SKM-1 treated with dmso at 0.1 percent for 144 hours (cell line): ENCODE data around the gene USP47.

Experiments
- DNase-seq: peaks from one replicate; lab custom pipeline; 2025; ENCODE audit not compliant: unreplicated experiment; lab: John Stamatoyannopoulos, UW

The USP47 gene

GRCh38 chr11:11964774-11965150 lies 123.0 kb downstream of the USP47 start:
- no peak for DNase-seq

GRCh38 chr11:11965192-11965591 lies 123.4 kb downstream of the USP47 start:
- no peak for DNase-seq

DNA sequence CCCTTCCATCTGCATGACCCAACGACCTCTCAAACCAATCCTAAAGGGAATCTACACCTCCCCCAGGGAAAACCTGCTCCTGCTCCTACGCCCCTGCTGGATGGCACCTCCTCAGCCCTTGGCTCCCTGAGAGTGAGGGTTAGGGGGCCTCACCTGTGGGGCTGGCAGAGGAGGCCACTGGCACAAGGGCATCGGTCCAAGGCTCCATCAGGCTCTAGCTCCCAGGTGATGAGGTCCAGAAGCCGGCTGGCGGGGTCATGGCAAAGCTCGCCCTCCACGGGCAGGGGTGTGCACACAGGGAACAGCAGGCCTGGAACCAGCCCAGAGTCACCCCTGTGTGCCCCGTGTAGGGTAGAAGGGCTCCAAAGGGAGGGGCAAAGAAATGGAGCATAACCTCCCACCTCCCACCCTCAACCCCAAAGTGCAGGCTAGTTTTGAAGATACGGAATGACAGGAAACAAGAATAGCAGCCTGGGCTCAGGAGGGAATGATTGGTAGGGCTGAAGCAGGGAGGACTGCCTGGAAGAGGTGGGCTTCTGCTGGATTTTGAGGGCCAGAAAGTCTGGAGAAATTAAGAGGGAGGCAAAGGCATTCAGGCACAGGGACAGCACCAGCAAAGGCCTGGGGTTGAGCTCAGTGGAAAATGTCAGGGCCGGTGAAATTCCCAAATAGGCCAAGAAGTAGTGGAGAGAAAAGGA lies 124.0 kb downstream of the USP47 start:
- no peak for DNase-seq

- DNase-seq, result no peak
These were observed 124.6 kb downstream of the USP47 start for GRCh38 chr11:11966354-11966741.

- DNase-seq, result peak; percentile 49
These were observed 125.3 kb downstream of the USP47 start for GRCh38 chr11:11966826-11967668.

DNA sequence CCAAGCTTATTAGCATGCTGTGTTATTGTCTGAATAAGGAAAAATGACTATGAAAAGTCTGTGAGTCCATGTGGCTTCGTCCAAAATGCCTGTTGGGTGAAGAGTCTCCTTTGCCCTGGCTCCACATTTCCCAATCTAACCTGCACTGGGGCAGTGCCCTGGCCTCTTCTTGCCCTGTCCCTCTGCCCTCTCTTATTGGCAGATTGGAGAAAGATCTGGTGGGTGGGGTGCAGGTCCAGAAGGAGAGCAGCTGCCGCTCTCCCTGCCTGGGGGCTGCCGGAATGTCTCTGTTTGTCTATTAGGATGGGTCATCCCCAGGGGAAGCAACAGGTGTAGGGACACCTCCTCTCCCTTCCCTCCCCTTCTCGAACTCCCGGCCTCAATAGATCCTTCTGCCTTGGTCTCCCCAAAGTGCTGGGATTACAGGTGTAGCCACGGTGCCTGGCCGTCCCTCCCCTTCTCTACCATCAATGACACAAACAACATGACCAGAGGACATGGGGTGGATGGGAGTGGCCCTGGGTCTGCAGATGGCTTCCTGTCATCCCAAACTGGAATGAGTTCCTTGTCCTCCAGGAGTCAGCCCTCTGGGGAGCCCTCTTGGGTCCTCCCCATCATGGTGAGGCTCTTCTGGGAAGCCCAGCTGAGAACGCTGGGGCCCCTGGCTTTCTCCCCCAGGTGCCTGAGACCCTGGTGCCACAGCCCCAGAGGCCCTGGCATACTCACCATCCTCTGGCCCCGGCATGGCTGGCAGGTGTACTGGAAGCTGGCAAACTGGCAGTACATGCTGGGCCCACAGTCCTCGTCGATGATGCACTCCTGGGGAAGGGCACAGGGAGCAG lies 126.1 kb downstream of the USP47 start:
- no peak for DNase-seq

GRCh38 chr11:11968511-11969280 lies 126.9 kb downstream of the USP47 start:
- no peak for DNase-seq

DNA sequence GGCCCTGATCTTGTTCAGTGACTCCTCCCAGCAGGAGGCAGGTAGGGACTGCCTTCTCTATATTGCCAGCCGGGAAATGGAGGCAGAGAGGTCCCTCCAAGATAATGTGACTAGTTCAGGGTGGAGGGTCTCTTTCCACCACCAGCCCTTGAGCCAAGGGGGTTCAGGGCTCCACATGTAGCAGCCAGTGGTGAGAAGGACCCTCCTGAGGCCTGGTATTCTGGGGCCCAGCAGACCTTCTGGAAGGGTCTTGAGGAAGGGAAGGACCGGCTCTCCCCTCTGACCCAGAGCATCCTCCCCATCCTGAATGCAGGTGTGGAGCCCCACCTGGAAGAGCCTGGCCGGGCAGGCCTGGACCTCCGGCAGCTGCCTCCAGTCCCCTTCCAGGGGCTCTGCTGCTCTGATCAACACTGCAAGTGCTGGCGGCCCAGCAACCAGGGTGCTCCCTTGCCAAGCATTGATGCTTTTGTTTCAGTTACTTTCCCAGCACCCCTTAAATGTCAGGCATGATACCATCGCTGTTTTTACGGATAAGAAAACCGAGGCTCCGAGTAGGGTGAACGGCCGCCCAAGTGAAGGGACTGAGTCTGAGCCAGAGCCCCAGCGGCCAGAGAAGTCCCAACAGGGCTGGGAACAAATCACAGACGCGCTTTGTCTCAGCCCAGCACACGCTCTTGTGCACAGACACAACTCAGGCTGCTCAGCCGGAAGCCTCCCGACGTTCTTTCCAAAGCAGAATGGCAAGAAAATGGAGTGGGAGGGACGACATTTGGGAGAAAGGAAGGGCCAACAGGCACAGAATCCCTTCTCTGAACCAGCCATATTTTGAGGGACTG lies 127.8 kb downstream of the USP47 start:
- no peak for DNase-seq

DNA sequence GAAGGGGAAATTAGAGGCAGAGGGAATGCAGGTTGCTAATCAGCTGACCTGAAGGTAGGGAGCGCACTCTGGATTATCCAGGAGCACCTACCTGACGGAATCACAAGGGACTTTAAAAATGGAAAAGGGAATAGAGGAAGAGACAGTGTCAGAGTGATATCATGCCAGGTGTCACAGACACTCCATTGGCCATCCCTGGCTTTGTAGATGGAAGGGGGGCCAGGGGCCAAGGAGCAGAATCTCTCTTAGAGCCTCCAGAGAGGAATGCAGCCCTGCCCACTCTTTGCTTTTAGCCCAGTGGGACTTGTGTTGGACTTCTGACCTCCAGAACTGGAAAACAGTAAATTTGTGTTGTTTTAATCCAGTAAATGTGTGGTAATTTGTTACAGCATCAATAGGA lies 128.8 kb downstream of the USP47 start:
- no peak for DNase-seq

DNA sequence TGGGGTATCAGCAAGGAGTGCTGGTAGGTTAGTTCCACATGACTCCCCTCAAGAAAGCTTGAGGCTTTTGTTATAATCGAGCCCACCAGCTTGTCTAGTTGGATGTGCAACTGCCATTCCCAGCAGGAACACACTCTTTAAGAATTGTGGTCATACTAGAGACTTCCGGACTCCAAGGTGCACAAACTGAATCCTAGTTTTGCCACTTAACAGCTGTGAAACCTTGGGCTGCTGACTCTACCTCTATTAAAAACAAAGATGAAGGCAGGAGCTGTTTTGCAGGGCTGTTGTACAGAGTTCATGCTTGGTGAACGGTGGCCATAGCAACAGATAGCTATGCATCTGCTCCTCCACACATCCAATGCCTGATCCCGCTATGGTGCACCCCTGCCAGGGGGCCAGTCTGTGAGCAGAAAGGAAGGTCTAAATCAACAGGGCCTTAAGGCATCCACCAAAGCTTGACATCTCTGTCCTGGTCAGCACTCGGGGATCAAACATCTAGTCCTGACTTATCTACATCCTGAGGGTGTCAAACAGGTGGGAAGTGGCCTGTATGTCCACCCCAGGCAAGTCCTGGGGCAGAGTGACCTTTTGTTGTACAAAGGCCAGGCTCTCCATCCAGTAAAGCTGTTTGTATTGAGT lies 130.3 kb downstream of the USP47 start:
- DNase-seq, result no peak

- no peak for DNase-seq
These were observed 131.1 kb downstream of the USP47 start for GRCh38 chr11:11972730-11973341.

DNA sequence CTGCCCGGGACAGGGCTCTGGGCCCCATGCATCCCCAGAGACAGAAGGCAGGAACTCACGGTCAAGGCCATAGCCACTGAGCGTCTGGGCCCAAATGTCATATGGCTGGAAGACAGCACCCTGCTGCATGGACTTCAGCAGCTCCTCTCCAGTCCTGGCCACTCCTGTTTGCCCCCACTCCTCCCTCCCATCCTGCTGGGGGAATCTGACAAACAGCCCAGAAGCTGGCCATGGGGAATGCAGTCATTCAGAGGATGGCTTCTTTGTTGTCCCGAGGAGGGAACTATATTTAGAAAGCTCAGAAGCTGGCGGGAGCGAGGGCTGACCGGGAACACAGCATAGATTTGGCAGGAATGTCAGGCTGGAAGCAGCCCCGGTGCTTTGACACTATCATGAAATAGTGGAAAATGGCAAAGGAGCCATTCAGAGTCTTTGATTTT lies 131.6 kb downstream of the USP47 start:
- no peak for DNase-seq

DNA sequence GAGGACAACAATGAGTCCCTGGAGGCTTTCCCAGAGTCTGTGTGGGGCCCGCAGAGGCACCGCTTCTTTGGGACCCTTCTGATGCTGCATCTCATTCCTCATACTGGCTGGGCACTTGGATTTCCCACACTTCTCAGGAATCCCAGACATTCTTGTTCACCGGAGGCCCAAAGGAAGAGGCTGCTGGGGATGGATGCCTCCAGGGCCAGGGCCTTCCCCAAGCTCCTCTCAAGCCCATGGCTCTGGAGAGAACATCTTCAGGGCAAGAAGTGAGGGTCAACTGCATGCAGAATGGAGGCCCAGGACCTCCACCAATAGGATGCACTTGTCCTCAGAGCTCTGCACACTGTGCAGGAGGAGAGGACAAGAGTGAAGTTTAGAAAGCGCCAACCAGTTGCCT lies 132.1 kb downstream of the USP47 start:
- DNase-seq, result no peak

DNA sequence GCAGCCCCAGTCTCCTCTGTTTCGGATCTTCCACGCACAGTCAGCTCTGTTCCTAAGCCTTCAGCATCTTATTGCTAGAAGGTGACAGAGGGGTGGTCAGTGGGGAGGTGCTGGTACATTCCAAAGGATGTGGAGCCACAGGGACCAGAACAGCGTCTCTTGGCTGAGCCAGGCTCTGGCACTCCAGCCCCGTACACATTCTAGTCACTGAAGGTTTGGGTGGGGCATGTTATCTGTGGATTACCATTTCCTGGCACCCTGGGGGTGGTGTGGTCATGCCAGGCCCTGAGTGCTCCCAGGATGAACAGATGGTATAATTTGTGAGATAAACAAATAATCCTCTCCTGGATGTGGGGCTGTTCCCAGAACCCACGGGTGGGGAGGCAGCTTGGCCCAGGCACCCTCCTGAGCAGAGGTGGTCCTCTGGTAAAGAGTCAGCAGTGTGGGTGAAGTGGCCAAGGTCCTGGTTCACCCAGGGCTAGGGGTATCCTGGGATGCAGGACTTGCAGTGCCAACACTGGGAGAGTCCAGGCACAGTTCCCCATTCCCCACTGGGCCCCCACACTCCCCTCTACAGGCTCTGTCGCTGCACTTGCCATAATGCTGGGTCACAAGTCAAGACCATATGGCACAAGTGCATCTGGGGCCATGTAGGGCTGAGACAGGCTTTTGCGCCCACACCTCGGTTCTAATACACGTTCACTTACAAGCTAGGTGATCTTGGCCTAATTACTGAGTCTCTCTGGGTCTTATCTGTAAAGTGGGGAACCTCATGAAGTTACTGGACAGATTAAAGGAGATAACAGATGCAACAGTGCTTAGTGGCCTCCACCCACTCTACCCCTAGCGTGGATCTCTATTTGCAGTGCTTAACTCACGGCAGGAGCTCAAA lies 133.7 kb downstream of the USP47 start:
- DNase-seq, result no peak

- no peak for DNase-seq
These were observed 134.8 kb downstream of the USP47 start for GRCh38 chr11:11976481-11977127.

GRCh38 chr11:11977206-11977938 lies 135.6 kb downstream of the USP47 start:
- no peak for DNase-seq

- no peak for DNase-seq
These were observed 136.4 kb downstream of the USP47 start for GRCh38 chr11:11978098-11978637.
